A549 (cell line): ENCODE results near the gene CCDC170. TPM values are rescaled to one million over a fixed set of nuclear protein-coding genes. Genes with fewer than 3 reads are reported as not detected.

Experiments used
- ATAC-seq, 2 experiments: fragments of 200-7000 bp in 1 of 2; fragments of >200 bp in 1 of 2; cut with Nextera tagmentation in 1 of 2; cut with Tn5 transposase in 1 of 2; 3 replicates each; pipeline versions ENCODE4 v1.8.0 to v1.9.1; 2018 to 2020; ENCODE audit warnings: mild to moderate bottlenecking in 1 of 2, moderate library complexity in 1 of 2
- CTCF ChIA-PET: fragments of 300-600 bp; sonication (Branson Sonifier 250); formaldehyde crosslinking; extraction: SDS; loops from one replicate; lab custom pipeline; 2021; ENCODE audit warnings: antibody characterized with exemption, inconsistent platforms; lab: Yijun Ruan, JAX
- POLR2A ChIA-PET: fragments of 350-600 bp; formaldehyde crosslinking; extraction: SDS; loops from one replicate; lab custom pipeline; 2021; ENCODE audit warnings: antibody characterized with exemption, inconsistent platforms; lab: Yijun Ruan, JAX
- DNase-seq, 2 experiments: peaks; one replicate each; pipeline versions ENCODE4 v3.0.0 to v3.0.0-alpha.2; 2011 to 2016; ENCODE audit warnings: low read depth in 1 of 2, low spot score in 1 of 2
- FAIRE-seq: peaks from 2 replicates; lab custom pipeline; 2011; peaks lifted over from hg19 to GRCh38; lab: Jason Lieb, UNC
- H3K27ac ChIP-seq, 2 experiments: fragments of >200 bp; sonication (Bioruptor Twin); formaldehyde crosslinking; 3 replicates each; pipeline ENCODE4 v1.5.1; 2016 to 2017
- H3K4me1 ChIP-seq: fragments of >200 bp; sonication (Bioruptor Twin); formaldehyde crosslinking; 3 replicates; pipeline ENCODE4 v1.6.1; 2016
- H3K4me2 ChIP-seq: fragments of >200 bp; sonication (Bioruptor Twin); formaldehyde crosslinking; 3 replicates; pipeline ENCODE4 v1.6.1; 2016
- H3K4me3 ChIP-seq: fragments of >200 bp; sonication (Bioruptor Twin); formaldehyde crosslinking; 3 replicates; pipeline ENCODE4 v1.5.1; 2016
- H3K9me3 ChIP-seq: fragments of >200 bp; sonication (Bioruptor Twin); formaldehyde crosslinking; 3 replicates; pipeline ENCODE4 v1.6.1; 2016
- ATOH8 ChIP-seq: fragments of 250-450 bp; sonication (Bioruptor Pico); IDR thresholded peaks from 2 replicates; pipeline ENCODE4 v1.5.0; 2020; ENCODE audit warnings: low read depth, mild to moderate bottlenecking, moderate library complexity
- BHLHE40 ChIP-seq: IDR thresholded peaks from 2 replicates; pipeline ENCODE4 v1.6.1; 2012; ENCODE audit warnings: low read depth, low read length, inconsistent platforms
- CBX2 ChIP-seq: fragments of 200-600 bp; sonication (generic); IDR thresholded peaks from 2 replicates; pipeline ENCODE4 v1.6.1; 2016; ENCODE audit warnings: low read depth, mild to moderate bottlenecking, borderline replicate concordance
- CHD2 ChIP-seq: fragments of 150-350 bp; IDR thresholded peaks from 2 replicates; pipeline ENCODE4 v1.6.1; 2014; ENCODE audit warnings: low read length; ENCODE audit not compliant: partially characterized antibody
- EHF ChIP-seq: fragments of 250-450 bp; sonication (Bioruptor Pico); IDR thresholded peaks from 2 replicates; pipeline ENCODE4 v1.5.0; 2020; ENCODE audit warnings: mild to moderate bottlenecking
- EHMT2 ChIP-seq: fragments of 200-600 bp; sonication (generic); IDR thresholded peaks from 2 replicates; pipeline ENCODE4 v1.6.1; 2016; ENCODE audit warnings: antibody characterized with exemption, low read depth, mild to moderate bottlenecking, moderate library complexity
- EP300 ChIP-seq, 2 experiments: fragments of >200 bp; sonication (Bioruptor Twin); formaldehyde crosslinking; IDR thresholded peaks; 2 replicates in 1 of 2; 3 replicates in 1 of 2; pipeline ENCODE4 v1.6.1; 2016 to 2017
- ESRRA ChIP-seq: fragments of 150-350 bp; IDR thresholded peaks from 2 replicates; pipeline ENCODE4 v1.6.1; 2014; ENCODE audit warnings: mild to moderate bottlenecking, low read length, borderline replicate concordance
- FOSB ChIP-seq: fragments of 250-450 bp; sonication (Bioruptor Pico); IDR thresholded peaks from 2 replicates; pipeline ENCODE4 v1.5.0; 2020; ENCODE audit warnings: mild to moderate bottlenecking, moderate library complexity
- GATA3 ChIP-seq: IDR thresholded peaks from 2 replicates; pipeline ENCODE4 v1.6.1; 2012; ENCODE audit warnings: borderline replicate concordance
- HDAC2 ChIP-seq: fragments of 200-600 bp; sonication (generic); IDR thresholded peaks from 2 replicates; pipeline ENCODE4 v1.6.1; 2016
- HMGXB4 ChIP-seq: fragments of 250-450 bp; sonication (Bioruptor Pico); IDR thresholded peaks from 2 replicates; pipeline ENCODE4 v1.5.0; 2021; ENCODE audit warnings: mild to moderate bottlenecking, moderate library complexity, borderline replicate concordance
- HOXB13 ChIP-seq: fragments of 250-450 bp; sonication (Bioruptor Pico); IDR thresholded peaks from 2 replicates; pipeline ENCODE4 v1.5.0; 2020; ENCODE audit warnings: low read depth, mild to moderate bottlenecking, moderate library complexity
- JUN ChIP-seq, 2 experiments: fragments of >200 bp; sonication (Bioruptor Twin); formaldehyde crosslinking; IDR thresholded peaks; 2 replicates in 1 of 2; 3 replicates in 1 of 2; pipeline ENCODE4 v1.6.1; 2016 to 2017
- KDM5A ChIP-seq: fragments of 200-600 bp; sonication (generic); IDR thresholded peaks from 2 replicates; pipeline ENCODE4 v1.6.1; 2016; ENCODE audit warnings: antibody characterized with exemption, mild to moderate bottlenecking
- MAX ChIP-seq: IDR thresholded peaks from 2 replicates; pipeline ENCODE4 v1.6.1; 2012
- NPAS2 ChIP-seq: fragments of 250-450 bp; sonication (Bioruptor Pico); IDR thresholded peaks from 2 replicates; pipeline ENCODE4 v1.8.0; 2022; ENCODE audit warnings: mild to moderate bottlenecking, moderate library complexity, borderline replicate concordance
- NR3C1 ChIP-seq: fragments of >200 bp; sonication (Bioruptor Twin); formaldehyde crosslinking; IDR thresholded peaks from 3 replicates; pipeline ENCODE4 v1.6.1; 2017
- PHF8 ChIP-seq: fragments of 200-600 bp; sonication (generic); IDR thresholded peaks from 2 replicates; pipeline ENCODE4 v1.6.1; 2016; ENCODE audit warnings: low read depth, mild to moderate bottlenecking, antibody characterized with exemption, moderate library complexity, borderline replicate concordance
- RCOR1 ChIP-seq: fragments of 150-350 bp; IDR thresholded peaks from 2 replicates; pipeline ENCODE4 v1.6.1; 2014; ENCODE audit warnings: antibody characterized with exemption, low read length, low read depth
- REST ChIP-seq: fragments of 200-600 bp; sonication (generic); IDR thresholded peaks from 2 replicates; pipeline ENCODE4 v1.6.1; 2016; ENCODE audit warnings: antibody characterized with exemption, mild to moderate bottlenecking, moderate library complexity
- RFX5 ChIP-seq: fragments of 450-650 bp; IDR thresholded peaks from 2 replicates; pipeline ENCODE4 v1.7.1; 2014; ENCODE audit warnings: antibody characterized with exemption, mild to moderate bottlenecking, moderate library complexity
- RNF2 ChIP-seq: fragments of 200-600 bp; sonication (generic); IDR thresholded peaks from 2 replicates; pipeline ENCODE4 v1.6.1; 2016; ENCODE audit warnings: low read depth, mild to moderate bottlenecking, antibody characterized with exemption, moderate library complexity, borderline replicate concordance
- SMC3 ChIP-seq: fragments of >200 bp; sonication (Bioruptor Twin); formaldehyde crosslinking; IDR thresholded peaks from 3 replicates; pipeline ENCODE4 v1.6.1; 2018; ENCODE audit warnings: inconsistent platforms
- SREBF2 ChIP-seq: fragments of 450-650 bp; IDR thresholded peaks from 2 replicates; pipeline ENCODE4 v1.6.1; 2014; ENCODE audit warnings: mild to moderate bottlenecking, moderate library complexity
- TFCP2L1 ChIP-seq: fragments of 250-450 bp; sonication (Bioruptor Pico); IDR thresholded peaks from 2 replicates; pipeline ENCODE4 v1.5.0; 2021; ENCODE audit warnings: mild to moderate bottlenecking
- TP53 ChIP-seq: fragments of 250-450 bp; sonication (Bioruptor Pico); IDR thresholded peaks from 2 replicates; pipeline ENCODE4 v1.5.0; 2021; ENCODE audit warnings: mild to moderate bottlenecking, moderate library complexity
- ZSCAN20 ChIP-seq: fragments of 250-450 bp; sonication (Bioruptor Pico); IDR thresholded peaks from 2 replicates; pipeline ENCODE4 v1.8.0; 2022; ENCODE audit warnings: mild to moderate bottlenecking, moderate library complexity
- WGBS: methylation state at CpG from one replicate; pipeline ENCODE4 v1.1.6; 2017; ENCODE audit errors: missing lambda C conversion rate; 5-methylcytosine and 5-hydroxymethylcytosine counted together
- polyA plus RNA-seq, 4 experiments: library from polyadenylated mRNA; depleted of rRNA in 3 of 4; stranded (reverse); fragments of >200 nt; fragmentation: RNase III in 1 of 4; extraction: RNeasy Plus Mini Kit Qiagen cat#74134 plus additional on column Dnase treatment in 1 of 4; gene quantifications; 2 replicates in 3 of 4; 3 replicates in 1 of 4; pipeline ENCODE4 v1.2.3, GENCODE V29; 2011 to 2017

The CCDC170 gene
- polyA plus RNA-seq, 2 of the 4 experiments (the other 2 are of a cell fraction) = 0.09 to 0.61 TPM

- TF ChIP-seq REST (no peak), HMGXB4 (CRISPR knock-in tag) (no peak), ESRRA (no peak), RFX5 (no peak), GATA3 (no peak), EHMT2 (no peak), CHD2 (no peak), EP300 (IDR thresholded peaks at IDR 0.05) (no peak), NPAS2 (no peak), KDM5A (no peak), PHF8 (no peak), SREBF2 (no peak), EHF (CRISPR knock-in tag) (no peak), TP53 (CRISPR knock-in tag) (no peak)
- TF ChIP-seq, all 56 proteins: peak for 0
- FAIRE-seq = no peak
- H3K4me3 ChIP-seq = no peak overlapping the region
- H3K27ac ChIP-seq = no peak overlapping the region
- no peak for ATAC-seq
- POLR2A ChIA-PET = no interaction called here
- no peak overlapping the region for H3K4me2 ChIP-seq
- H3K9me3 ChIP-seq = no peaks in the 10 kb centered on the region
- CTCF ChIA-PET = interaction anchor here (0.8 kb wide), 1 partner anchor 9 kb away, joined by 5 read pairs; no protein-coding TSS in a partner anchor
- H3K4me1 ChIP-seq = peaks cover 12% of the 10 kb centered on the region; the same call in 2 of the 3 replicates
- no peak for DNase-seq
Measured at GRCh38 chr6:151497905-151498304, 4.1 kb downstream of the CCDC170 start.

GRCh38 chr6:151498327-151498726 is 4.5 kb downstream of the CCDC170 start:
- ChIA-PET CTCF (interaction anchor here (0.8 kb wide), 1 partner anchor 9 kb away, joined by 5 read pairs; no protein-coding TSS in a partner anchor), POLR2A (no interaction called here)
- Histone ChIP-seq H3K4me1 (peaks cover 12% of the 10 kb centered on the region; the same call in 2 of the 3 replicates), H3K4me3 (no peak overlapping the region), H3K9me3 (no peaks in the 10 kb centered on the region), H3K27ac (no peak overlapping the region), H3K4me2 (no peak overlapping the region)
- no peak for FAIRE-seq
- TF ChIP-seq HOXB13 (CRISPR knock-in tag) (no peak), HDAC2 (no peak), ATOH8 (CRISPR knock-in tag) (no peak), PHF8 (no peak), KDM5A (no peak), SMC3 (no peak), TFCP2L1 (CRISPR knock-in tag) (no peak), ZSCAN20 (no peak), FOSB (CRISPR knock-in tag) (no peak), CBX2 (no peak), NR3C1 (no peak), MAX (no peak), RCOR1 (no peak), JUN (IDR thresholded peaks at IDR 0.05) (no peak), REST (no peak), TP53 (CRISPR knock-in tag) (no peak), BHLHE40 (no peak), RNF2 (no peak)
- 39% methylated on average over 1 of the region's 1 CpG for WGBS
- no peak for DNase-seq
- no peak for ATAC-seq
